ENCODE data around the gene CERS3. TPM values are rescaled to one million over a fixed set of nuclear protein-coding genes. Genes with fewer than 3 reads are reported as not detected.

Gene CERS3
- total and polyA plus RNA-seq, 2 donors (not counting 1 experiment from before 2014, with no cell fraction given) = 0.12 to 0.34 TPM

- H3K9me3 ChIP-seq (ENCODE audit: control extremely low read depth in 1 of 3, control insufficient read depth in 2 of 3, insufficient read depth in 1 of 3, low read length in 2 of 3) = peaks cover 0 to 3% (median 0%) of the 10 kb centered on the region in 3 donors
- CTCF ChIA-PET = no interaction called here
- WGBS (ENCODE audit: insufficient coverage) = 69% methylated on average over 2 of the region's 2 CpGs
- H3K9ac ChIP-seq (ENCODE audit: low read length) = no peak overlapping the region
- H3K4me3 ChIP-seq (ENCODE audit: control extremely low read depth in 1 of 5, extremely low read depth in 1 of 5, insufficient read depth in 1 of 5, low read depth in 2 of 5, low read length in 4 of 5) = no peak overlapping the region
- H3K27me3 Mint-ChIP-seq = no peaks in the 10 kb centered on the region
- no peaks in the 10 kb centered on the region for H3K9me3 Mint-ChIP-seq (ENCODE audit: insufficient read depth)
- no peaks in the 10 kb centered on the region for H4K20me1 ChIP-seq (ENCODE audit: control insufficient read depth, insufficient read depth, low read length, poor library complexity, severe bottlenecking)
- TF ChIP-seq EZH2 (IDR thresholded peaks at IDR 0.05; ENCODE audit: borderline replicate concordance, insufficient read depth, low read depth, low read length, poor library complexity, severe bottlenecking) (no peak), CTCF (IDR thresholded peaks at IDR 0.05) (no peak)
- H3K4me1 Mint-ChIP-seq = no peaks in the 10 kb centered on the region
- no peak overlapping the region for H3K27ac Mint-ChIP-seq
- DNase-seq = no peak
- no peak overlapping the region for H3K27ac ChIP-seq (ENCODE audit: low read length in 2 of 2)
- H3K36me3 ChIP-seq (replicated peaks in 1 of 2; ENCODE audit: control extremely low read depth in 1 of 2, control insufficient read depth in 1 of 2, extremely low read depth in 1 of 2, insufficient read depth in 2 of 2, low read length in 1 of 2) = no peaks in the 10 kb centered on the region
- no peak overlapping the region for H3K4me2 ChIP-seq (replicated peaks; ENCODE audit: low read depth, low read length, poor library complexity, severe bottlenecking)
- no peaks in the 10 kb centered on the region for H3K27me3 ChIP-seq (replicated peaks in 1 of 4; ENCODE audit: control extremely low read depth in 1 of 4, control insufficient read depth in 3 of 4, insufficient read depth in 4 of 4, low read length in 3 of 4)
- POLR2A ChIA-PET = no interaction called here
- ATAC-seq (ENCODE audit: low read depth) = no peak
- H2AFZ ChIP-seq (ENCODE audit: insufficient read depth, low read depth, low read length, poor library complexity, severe bottlenecking) = no peak overlapping the region
- no peaks in the 10 kb centered on the region for H3K4me1 ChIP-seq (ENCODE audit: control insufficient read depth in 2 of 2, insufficient read depth in 2 of 2, low read length in 2 of 2)
- H3K4me3 Mint-ChIP-seq = no peak overlapping the region
- no peaks in the 10 kb centered on the region for H3K79me2 ChIP-seq (ENCODE audit: control insufficient read depth, insufficient read depth, low read length)
- intact Hi-C loops (cut with micrococcal nuclease) = no loop called here
Observed at GRCh38 chr15:100559330-100559729, 30.6 kb upstream of the CERS3 start.

DNA sequence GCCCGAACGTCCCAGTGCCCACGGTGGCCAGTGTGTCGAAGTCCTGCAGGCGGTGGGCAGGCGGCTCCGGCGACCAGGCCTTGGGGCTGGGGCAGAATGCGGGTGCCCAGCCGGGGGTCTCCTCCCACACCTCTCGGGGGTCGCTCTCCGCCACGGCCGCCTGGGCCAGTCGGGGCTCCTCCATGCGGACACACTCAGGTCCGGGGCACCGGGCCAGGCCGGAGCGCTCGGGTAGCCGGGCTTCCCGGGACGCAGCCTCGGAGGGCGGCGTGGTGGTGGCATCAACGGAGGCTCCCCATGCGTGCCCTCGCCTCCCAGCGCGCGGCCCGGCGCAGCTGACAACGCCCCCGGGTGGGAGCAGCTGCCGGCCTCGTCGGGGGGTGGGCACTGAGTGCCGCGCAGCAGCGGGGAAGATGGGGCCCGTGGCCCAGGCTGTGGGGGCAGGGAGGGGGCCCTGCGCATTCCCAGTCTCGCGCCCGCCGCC lies 30.1 kb upstream of the CERS3 start:
- Histone ChIP-seq H3K27ac (ENCODE audit: low read length in 2 of 2) (no peak overlapping the region), H3K4me1 (ENCODE audit: control insufficient read depth in 2 of 2, insufficient read depth in 2 of 2, low read length in 2 of 2) (no peaks in the 10 kb centered on the region), H3K27me3 (replicated peaks in 1 of 4; ENCODE audit: control extremely low read depth in 1 of 4, control insufficient read depth in 3 of 4, insufficient read depth in 4 of 4, low read length in 3 of 4) (no peaks in the 10 kb centered on the region), H3K4me3 (ENCODE audit: control extremely low read depth in 1 of 5, extremely low read depth in 1 of 5, insufficient read depth in 1 of 5, low read depth in 2 of 5, low read length in 4 of 5) (no peak overlapping the region), H3K9ac (ENCODE audit: low read length) (no peak overlapping the region), H3K36me3 (replicated peaks in 1 of 2; ENCODE audit: control extremely low read depth in 1 of 2, control insufficient read depth in 1 of 2, extremely low read depth in 1 of 2, insufficient read depth in 2 of 2, low read length in 1 of 2) (no peaks in the 10 kb centered on the region), H4K20me1 (ENCODE audit: control insufficient read depth, insufficient read depth, low read length, poor library complexity, severe bottlenecking) (no peaks in the 10 kb centered on the region), H3K4me2 (replicated peaks; ENCODE audit: low read depth, low read length, poor library complexity, severe bottlenecking) (no peak overlapping the region), H3K9me3 (ENCODE audit: control extremely low read depth in 1 of 3, control insufficient read depth in 2 of 3, insufficient read depth in 1 of 3, low read length in 2 of 3) (peaks cover 0 to 6% (median 0%) of the 10 kb centered on the region in 3 donors), H3K79me2 (ENCODE audit: control insufficient read depth, insufficient read depth, low read length) (no peaks in the 10 kb centered on the region), H2AFZ (ENCODE audit: insufficient read depth, low read depth, low read length, poor library complexity, severe bottlenecking) (no peak overlapping the region)
- ATAC-seq (ENCODE audit: low read depth) (no peak), DNase-seq (no peak)
- Mint-ChIP-seq H3K27ac (no peak overlapping the region), H3K4me3 (no peak overlapping the region), H3K4me1 (no peaks in the 10 kb centered on the region), H3K27me3 (no peaks in the 10 kb centered on the region), H3K9me3 (ENCODE audit: insufficient read depth) (no peaks in the 10 kb centered on the region)
- ChIA-PET CTCF (no interaction called here), POLR2A (no interaction called here)
- TF ChIP-seq CTCF (IDR thresholded peaks at IDR 0.05) (no peak), EZH2 (IDR thresholded peaks at IDR 0.05; ENCODE audit: borderline replicate concordance, insufficient read depth, low read depth, low read length, poor library complexity, severe bottlenecking) (no peak)
- 96% methylated on average over 49 of the region's 50 CpGs for WGBS (ENCODE audit: insufficient coverage)
- intact Hi-C loops (cut with micrococcal nuclease) = no loop called here
